Peyer's patch (tissue), 4 donors: ENCODE results near the gene TMEM238.

Source experiments
- POLR2A ChIP-seq, 2 donors: fragments of 450-650 bp; IDR thresholded peaks; one replicate each; pipeline ENCODE4 v1.5.1; 2017; ENCODE audit warnings: antibody characterized with exemption in 2 of 2, mild to moderate bottlenecking in 2 of 2, moderate library complexity in 2 of 2
- TF ChIP-seq, protein P1 (sequence below), 6 experiments: fragments of 450-650 bp in 4 of 6; fragments of 200-600 bp in 2 of 6; sonication (generic) in 1 of 6; IDR thresholded peaks; one replicate each; pipeline ENCODE4 v1.5.1; 2017 to 2019; ENCODE audit warnings: antibody characterized with exemption in 6 of 6, mild to moderate bottlenecking in 3 of 6, moderate library complexity in 1 of 6

DNA sequence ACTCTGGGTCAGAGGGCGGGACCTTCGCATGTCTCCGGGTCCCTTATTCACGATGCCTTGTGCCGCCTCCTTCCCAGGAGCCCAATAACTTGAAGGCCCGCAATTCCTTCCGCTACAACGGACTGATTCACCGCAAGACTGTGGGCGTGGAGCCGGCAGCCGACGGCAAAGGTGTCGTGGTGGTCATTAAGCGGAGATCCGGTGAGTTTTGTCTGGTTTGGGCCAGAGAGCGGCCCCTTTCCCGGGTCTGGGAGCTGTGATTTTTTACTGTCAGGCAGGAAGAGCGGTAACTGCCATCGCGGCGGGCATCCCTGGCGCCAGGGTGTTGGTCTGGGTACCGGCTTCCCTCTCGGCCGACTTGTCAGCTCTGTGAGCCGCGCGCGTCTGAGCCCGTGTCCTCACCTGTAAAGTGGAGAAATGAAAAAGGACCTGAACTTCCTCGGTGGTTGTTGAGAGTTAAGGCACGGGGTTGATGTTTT lies 2.4 kb upstream of the TMEM238 start:
- TF ChIP-seq, protein P1, sequence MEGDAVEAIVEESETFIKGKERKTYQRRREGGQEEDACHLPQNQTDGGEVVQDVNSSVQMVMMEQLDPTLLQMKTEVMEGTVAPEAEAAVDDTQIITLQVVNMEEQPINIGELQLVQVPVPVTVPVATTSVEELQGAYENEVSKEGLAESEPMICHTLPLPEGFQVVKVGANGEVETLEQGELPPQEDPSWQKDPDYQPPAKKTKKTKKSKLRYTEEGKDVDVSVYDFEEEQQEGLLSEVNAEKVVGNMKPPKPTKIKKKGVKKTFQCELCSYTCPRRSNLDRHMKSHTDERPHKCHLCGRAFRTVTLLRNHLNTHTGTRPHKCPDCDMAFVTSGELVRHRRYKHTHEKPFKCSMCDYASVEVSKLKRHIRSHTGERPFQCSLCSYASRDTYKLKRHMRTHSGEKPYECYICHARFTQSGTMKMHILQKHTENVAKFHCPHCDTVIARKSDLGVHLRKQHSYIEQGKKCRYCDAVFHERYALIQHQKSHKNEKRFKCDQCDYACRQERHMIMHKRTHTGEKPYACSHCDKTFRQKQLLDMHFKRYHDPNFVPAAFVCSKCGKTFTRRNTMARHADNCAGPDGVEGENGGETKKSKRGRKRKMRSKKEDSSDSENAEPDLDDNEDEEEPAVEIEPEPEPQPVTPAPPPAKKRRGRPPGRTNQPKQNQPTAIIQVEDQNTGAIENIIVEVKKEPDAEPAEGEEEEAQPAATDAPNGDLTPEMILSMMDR (IDR thresholded peaks at IDR 0.05) = no peak
- TF ChIP-seq POLR2A (IDR thresholded peaks at IDR 0.05) = no peak
